ENCODE data around the gene DNAL1.
"Not testable (repeated sequence)": the region's sequence is repeated elsewhere in the genome, so short reads cannot be mapped to it uniquely, and the experiment has no call there.

The DNAL1 gene

GRCh38 chr14:73708076-73708475, 63.3 kb downstream of the DNAL1 start:
- not testable (repeated sequence) for DNase-seq (ENCODE audit: low spot score)

DNA sequence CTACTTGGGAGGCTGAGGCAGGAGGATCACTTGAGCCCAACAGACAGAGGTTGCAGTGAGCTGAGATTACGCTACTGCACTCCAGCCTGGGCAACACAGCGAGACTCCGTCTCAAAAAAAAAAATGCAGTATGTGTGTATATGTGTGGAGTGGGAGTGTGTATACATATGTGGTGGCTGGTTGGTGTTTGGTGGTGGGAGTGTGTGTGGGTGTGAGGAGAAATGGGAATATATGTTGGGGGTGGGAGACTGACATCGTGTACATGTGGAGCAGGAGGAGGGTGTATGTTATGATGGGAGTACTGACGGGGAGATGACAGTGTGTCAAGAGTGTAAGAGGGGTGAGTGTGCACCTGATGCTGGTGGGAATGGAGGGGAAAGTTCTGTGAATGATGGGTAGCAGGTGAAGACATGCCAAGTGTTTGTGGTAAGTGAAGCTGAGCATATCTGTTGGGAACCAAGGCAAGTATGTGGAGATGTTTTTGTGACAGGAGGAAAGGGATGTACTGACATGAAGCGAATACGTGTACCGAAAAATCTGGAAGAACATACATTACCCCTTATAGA, 65.2 kb downstream of the DNAL1 start:
- no peak for DNase-seq (ENCODE audit: low spot score)

GRCh38 chr14:73710737-73711136, 66.0 kb downstream of the DNAL1 start:
- no peak for DNase-seq (ENCODE audit: low spot score)

GRCh38 chr14:73712071-73712506, 67.3 kb downstream of the DNAL1 start:
- DNase-seq (ENCODE audit: low spot score) = no peak

GRCh38 chr14:73712540-73713180, 67.9 kb downstream of the DNAL1 start:
- no peak for DNase-seq (ENCODE audit: low spot score)

DNA sequence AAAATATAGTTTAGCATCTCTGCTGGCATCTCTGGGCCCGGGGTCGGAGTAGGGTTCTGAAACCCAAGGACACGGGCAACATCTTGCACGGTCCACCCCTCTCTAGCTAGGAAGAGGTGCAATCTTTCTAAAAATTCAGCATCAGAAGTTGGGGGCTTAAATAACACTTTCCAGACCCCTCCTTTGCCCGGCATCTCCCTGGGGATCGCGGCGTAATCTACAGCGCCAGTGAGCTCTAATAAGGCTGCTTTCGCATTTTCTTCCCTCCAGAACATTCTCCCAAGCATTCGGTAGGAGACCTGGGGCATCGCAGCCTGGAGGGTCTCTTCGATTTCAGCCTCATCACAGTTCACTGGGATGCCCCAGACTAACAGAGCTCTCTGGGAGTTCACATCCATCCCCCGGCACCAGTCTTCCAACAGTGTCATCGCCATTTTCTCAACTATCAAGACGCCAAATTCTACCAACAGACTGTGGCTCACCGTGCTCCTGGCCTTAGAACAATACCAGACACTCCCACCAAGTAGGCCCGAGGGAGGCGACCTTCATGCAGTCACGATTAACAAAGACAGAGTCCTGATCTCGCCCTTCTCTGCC, 68.5 kb downstream of the DNAL1 start:
- DNase-seq (ENCODE audit: low spot score) = no peak

- peak; percentile 88 for DNase-seq (ENCODE audit: low spot score)
Observed at GRCh38 chr14:73713803-73714655, 69.2 kb downstream of the DNAL1 start, which contains the start of gene PNMA1. Gene PNMA1, minus strand, starts transcription at chr14:73714384. Its CDS starts 745 bp downstream, at chr14:73713639.

- DNase-seq (ENCODE audit: low spot score) = peak; percentile 31
Observed at GRCh38 chr14:73714656-73715081, 69.9 kb downstream of the DNAL1 start.

- no peak for DNase-seq (ENCODE audit: low spot score)
Observed at GRCh38 chr14:73715707-73716106, 70.9 kb downstream of the DNAL1 start.

GRCh38 chr14:73717266-73717665, 72.5 kb downstream of the DNAL1 start:
- DNase-seq (ENCODE audit: low spot score) = no peak

- DNase-seq (ENCODE audit: low spot score) = no peak
Observed at GRCh38 chr14:73717711-73718417, 73.1 kb downstream of the DNAL1 start.

GRCh38 chr14:73718418-73719251, 73.8 kb downstream of the DNAL1 start:
- no peak for DNase-seq (ENCODE audit: low spot score)

- no peak for DNase-seq (ENCODE audit: low spot score)
Observed at GRCh38 chr14:73719361-73719760, 74.6 kb downstream of the DNAL1 start.

DNA sequence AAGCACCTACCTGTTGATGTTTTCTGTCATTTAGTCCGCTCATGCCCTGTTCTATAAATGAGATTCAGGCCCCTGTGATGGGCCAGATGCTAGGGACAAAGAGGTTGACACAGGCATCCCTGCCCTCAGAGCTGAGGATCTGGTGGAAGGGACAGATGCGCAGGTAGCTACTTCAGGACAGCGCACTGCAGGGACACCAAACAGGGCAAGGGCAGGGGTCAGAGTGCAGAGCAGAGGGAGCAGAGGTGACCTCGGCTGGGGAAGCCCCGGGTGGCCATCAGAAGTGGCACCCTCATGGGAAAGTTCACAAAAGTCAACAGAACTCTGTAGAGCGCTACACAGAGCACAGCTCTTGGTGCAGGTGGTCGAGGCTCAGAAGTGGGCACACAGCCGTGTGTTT, 75.0 kb downstream of the DNAL1 start:
- DNase-seq (ENCODE audit: low spot score) = no peak

- DNase-seq (ENCODE audit: low spot score) = no peak
Observed at GRCh38 chr14:73720636-73721035, 75.8 kb downstream of the DNAL1 start.

- no peak for DNase-seq (ENCODE audit: low spot score)
Observed at GRCh38 chr14:73721101-73721821, 76.5 kb downstream of the DNAL1 start.

- no peak for DNase-seq (ENCODE audit: low spot score)
Observed at GRCh38 chr14:73722581-73722980, 77.8 kb downstream of the DNAL1 start.

GRCh38 chr14:73723406-73723796, 78.6 kb downstream of the DNAL1 start:
- DNase-seq (ENCODE audit: low spot score) = no peak

DNA sequence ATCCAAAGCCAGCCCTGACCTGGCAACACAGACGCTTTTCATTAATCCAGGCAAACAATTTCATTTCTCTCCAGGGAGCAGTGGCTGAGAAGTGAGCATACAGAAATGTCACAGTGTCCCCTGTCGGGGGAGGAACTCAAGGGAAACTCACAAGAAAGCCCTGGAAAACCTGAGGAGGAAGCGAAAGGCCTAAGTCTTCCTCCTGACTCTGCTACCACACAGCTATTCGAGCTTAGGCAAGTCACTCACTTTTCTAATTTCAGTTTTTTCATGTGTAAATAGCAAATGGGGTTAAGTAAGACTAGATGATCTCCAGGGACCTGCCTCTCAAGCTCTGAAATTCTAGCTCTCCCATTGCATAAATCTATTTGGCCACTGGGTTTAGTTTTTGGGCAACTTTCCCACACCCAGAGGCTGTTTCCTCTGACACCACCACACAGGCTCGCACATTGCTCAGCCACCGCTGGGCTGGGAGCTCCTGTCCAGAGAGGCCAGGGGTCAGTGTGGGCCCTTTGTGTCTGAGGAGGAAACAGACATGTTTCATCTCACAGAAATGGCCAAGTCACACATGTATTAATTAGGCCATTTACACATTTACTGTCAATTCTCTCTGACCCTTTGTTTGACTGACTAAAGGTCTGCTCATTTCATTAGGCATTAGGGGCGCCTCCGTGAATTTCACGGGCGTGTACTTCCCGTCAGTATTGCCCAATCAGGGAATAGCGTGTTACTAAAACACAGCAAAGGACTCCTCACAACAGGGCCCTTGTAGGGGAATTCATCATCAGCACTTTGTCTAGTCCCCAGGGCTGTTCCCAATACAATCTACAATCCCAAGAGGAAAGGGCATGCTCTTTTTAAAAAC, 79.2 kb downstream of the DNAL1 start:
- DNase-seq (ENCODE audit: low spot score) = no peak
